Left lung (tissue), 14 donors: Measurements from ENCODE around the gene KRT16. TPM values are rescaled to one million over a fixed set of nuclear protein-coding genes. Genes with fewer than 3 reads are reported as not detected.
"Not testable (repeated sequence)": the region's sequence is repeated elsewhere in the genome, so short reads cannot be mapped to it uniquely, and the experiment has no call there.

Source experiments
- ATAC-seq: fragments of 200-7000 bp; cut with Tn5 transposase; one replicate; pipeline ENCODE4 v1.9.1; 2020; ENCODE audit warnings: moderate library complexity
- DNase-seq, 4 donors: peaks; one replicate each; pipeline ENCODE4 v3.0.0-alpha.2; 2013 to 2020
- H3K27ac ChIP-seq, 2 donors: fragments of 200-600 bp; sonication (generic) in 1 of 2; one replicate each; pipeline versions ENCODE4 v1.5.0 to v1.8.0; 2020 to 2021
- H3K27me3 ChIP-seq, 2 donors: fragments of 200-600 bp; sonication (generic) in 1 of 2; one replicate each; pipeline versions ENCODE4 v1.5.0 to v1.8.0; 2020 to 2021
- H3K36me3 ChIP-seq, 2 donors: fragments of 200-600 bp; sonication (generic) in 1 of 2; one replicate each; pipeline versions ENCODE4 v1.5.0 to v1.8.0; 2020 to 2021
- H3K4me1 ChIP-seq, 2 donors: fragments of 200-600 bp; one replicate each; pipeline ENCODE4 v1.8.0; 2021
- H3K4me3 ChIP-seq, 2 donors: fragments of 200-600 bp; sonication (generic) in 1 of 2; one replicate each; pipeline versions ENCODE4 v1.5.0 to v1.8.0; 2020 to 2021; ENCODE audit warnings: mild to moderate bottlenecking in 1 of 2
- H3K9me3 ChIP-seq, 2 donors: fragments of 200-600 bp; sonication (generic) in 1 of 2; one replicate each; pipeline versions ENCODE4 v1.5.0 to v1.8.0; 2020 to 2021
- intact Hi-C, 2 donors: fragments of 100-400 bp; cut with DNase I; formaldehyde crosslinking; loops; one replicate each; pipeline versions ENCODE4 v1.11.2 to v1.14.2; 2022
- long read RNA-seq, 12 donors: library from polyadenylated mRNA in 2 of 12; unstranded in 2 of 12; transcript quantifications; one replicate each; pipeline ENCODE4 v2.0.0 and lab custom pipeline, GENCODE V29; 2019 to 2026
- polyA plus RNA-seq, 6 donors: library from polyadenylated mRNA; unstranded; fragments of 120-200 nt; gene quantifications; one replicate each; pipeline ENCODE4 v1.2.1, GENCODE V29; 2013; ENCODE audit not compliant: insufficient read length in 6 of 6
- total RNA-seq, 2 donors: library from RNA; stranded (reverse); fragmentation: NEBNext Ultra II Directional; extraction: Animal tissue kit (Norgen Biotek cat#: 25700); gene quantifications; one replicate each; pipeline ENCODE4 v1.2.1, GENCODE V29; 2021
- TF ChIP-seq, protein P1 (sequence below), 2 donors: fragments of 200-600 bp; sonication (generic) in 1 of 2; IDR thresholded peaks; one replicate each; pipeline versions ENCODE4 v1.5.0 to v1.8.0; 2021; ENCODE audit warnings: antibody characterized with exemption in 2 of 2
- donor health status: DM: no; HTN: yes; CAD: no.
- donor health status: DM: no; HTN: no; CAD: no.

KRT16 gene
- 1 to 10 TPM in 1 of 2 donors, under 1 TPM in 1; 0.65 to 1.0 TPM for total RNA-seq
- polyA plus RNA-seq = not detected
- long read RNA-seq, donor 1 = 0 reads
- long read RNA-seq, donor 2 = 0 reads
- long read RNA-seq, donor 3 = 0 reads
- long read RNA-seq, donor 4, partial matches to known transcripts = 0 of 1 reads
- long read RNA-seq, donor 4, other reads (novel, unspliced or antisense) = 0 of 1 reads
- long read RNA-seq, donor 5 = 0 reads
- long read RNA-seq, donor 6 = 0 reads
- long read RNA-seq, donor 7 = 0 reads
- long read RNA-seq, donor 8 = 0 reads
- long read RNA-seq, donor 9 = 0 reads
- long read RNA-seq, donor 10 = 0 reads
- long read RNA-seq, donor 11 = 0 reads
- long read RNA-seq, donor 12 = 0 reads

DNA sequence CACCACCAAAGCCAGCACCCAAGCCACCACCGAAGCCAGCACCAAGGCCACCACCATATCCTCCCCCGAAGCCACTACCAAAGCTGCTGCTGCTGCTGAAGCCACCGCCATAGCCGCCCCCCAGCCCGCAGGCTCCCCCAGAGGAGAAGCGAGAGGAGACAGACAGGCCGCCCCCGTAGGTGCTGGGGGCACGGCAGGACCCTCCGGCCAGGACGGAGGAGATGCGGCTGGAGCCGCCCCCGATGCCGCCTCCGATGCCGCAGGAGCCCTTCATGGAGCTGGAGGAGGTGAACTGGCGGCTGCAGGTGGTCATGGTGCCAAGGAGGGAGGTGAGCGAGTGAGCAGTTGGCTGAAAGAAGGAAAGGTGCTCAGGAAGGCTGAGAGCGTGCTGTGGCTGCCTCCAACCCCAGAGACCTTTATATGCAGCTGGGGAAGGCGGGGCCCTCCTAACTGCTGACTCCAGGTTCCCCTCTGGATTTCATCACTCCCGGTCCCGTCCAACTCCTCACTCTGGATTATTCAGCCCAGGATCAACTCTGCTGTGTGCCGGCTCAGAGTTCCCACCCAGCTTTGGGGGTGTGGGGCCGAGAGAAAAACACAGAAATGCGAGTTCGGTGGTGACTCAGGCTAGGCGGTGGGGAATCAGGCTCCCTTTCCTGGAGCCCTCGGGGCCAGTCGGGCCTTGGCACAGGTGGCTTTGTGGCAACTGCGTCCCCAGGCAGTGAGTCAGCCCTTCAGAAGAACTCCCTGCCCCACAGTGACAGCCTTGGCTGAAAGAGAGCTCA, at the start of gene KRT16:
KRT16 (minus strand) TSS at position 392 of the 785 bp plus-strand sequence; CDS start at position 313, 79 bp downstream.
- H3K4me3 ChIP-seq, H3K9me3 ChIP-seq, DNase-seq, intact Hi-C loops, H3K36me3 ChIP-seq, H3K4me1 ChIP-seq, H3K27ac ChIP-seq: not testable (repeated sequence)
- ATAC-seq = peak; percentile 31
- H3K27me3 ChIP-seq = peaks cover 0 to 52% of the 10 kb centered on the region in 2 donors

GRCh38 chr17:41660221-41660711, 47.7 kb upstream of the KRT16 start:
- H3K4me1 ChIP-seq = peaks cover 0 to 12% of the 10 kb centered on the region in 2 donors
- H3K4me3 ChIP-seq = no peak overlapping the region
- DNase-seq = no peak
- H3K27ac ChIP-seq = no peak overlapping the region
- no peaks in the 10 kb centered on the region for H3K36me3 ChIP-seq
- TF ChIP-seq, protein P1, sequence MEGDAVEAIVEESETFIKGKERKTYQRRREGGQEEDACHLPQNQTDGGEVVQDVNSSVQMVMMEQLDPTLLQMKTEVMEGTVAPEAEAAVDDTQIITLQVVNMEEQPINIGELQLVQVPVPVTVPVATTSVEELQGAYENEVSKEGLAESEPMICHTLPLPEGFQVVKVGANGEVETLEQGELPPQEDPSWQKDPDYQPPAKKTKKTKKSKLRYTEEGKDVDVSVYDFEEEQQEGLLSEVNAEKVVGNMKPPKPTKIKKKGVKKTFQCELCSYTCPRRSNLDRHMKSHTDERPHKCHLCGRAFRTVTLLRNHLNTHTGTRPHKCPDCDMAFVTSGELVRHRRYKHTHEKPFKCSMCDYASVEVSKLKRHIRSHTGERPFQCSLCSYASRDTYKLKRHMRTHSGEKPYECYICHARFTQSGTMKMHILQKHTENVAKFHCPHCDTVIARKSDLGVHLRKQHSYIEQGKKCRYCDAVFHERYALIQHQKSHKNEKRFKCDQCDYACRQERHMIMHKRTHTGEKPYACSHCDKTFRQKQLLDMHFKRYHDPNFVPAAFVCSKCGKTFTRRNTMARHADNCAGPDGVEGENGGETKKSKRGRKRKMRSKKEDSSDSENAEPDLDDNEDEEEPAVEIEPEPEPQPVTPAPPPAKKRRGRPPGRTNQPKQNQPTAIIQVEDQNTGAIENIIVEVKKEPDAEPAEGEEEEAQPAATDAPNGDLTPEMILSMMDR (IDR thresholded peaks at IDR 0.05) = no peak
- H3K9me3 ChIP-seq = no peaks in the 10 kb centered on the region
- intact Hi-C loops = loop anchor here in 1 of 2 donors (10.0 kb wide), 1 partner anchor 855 kb away; no protein-coding TSS in a partner anchor
- no peak for ATAC-seq
- H3K27me3 ChIP-seq = no peaks in the 10 kb centered on the region

DNA sequence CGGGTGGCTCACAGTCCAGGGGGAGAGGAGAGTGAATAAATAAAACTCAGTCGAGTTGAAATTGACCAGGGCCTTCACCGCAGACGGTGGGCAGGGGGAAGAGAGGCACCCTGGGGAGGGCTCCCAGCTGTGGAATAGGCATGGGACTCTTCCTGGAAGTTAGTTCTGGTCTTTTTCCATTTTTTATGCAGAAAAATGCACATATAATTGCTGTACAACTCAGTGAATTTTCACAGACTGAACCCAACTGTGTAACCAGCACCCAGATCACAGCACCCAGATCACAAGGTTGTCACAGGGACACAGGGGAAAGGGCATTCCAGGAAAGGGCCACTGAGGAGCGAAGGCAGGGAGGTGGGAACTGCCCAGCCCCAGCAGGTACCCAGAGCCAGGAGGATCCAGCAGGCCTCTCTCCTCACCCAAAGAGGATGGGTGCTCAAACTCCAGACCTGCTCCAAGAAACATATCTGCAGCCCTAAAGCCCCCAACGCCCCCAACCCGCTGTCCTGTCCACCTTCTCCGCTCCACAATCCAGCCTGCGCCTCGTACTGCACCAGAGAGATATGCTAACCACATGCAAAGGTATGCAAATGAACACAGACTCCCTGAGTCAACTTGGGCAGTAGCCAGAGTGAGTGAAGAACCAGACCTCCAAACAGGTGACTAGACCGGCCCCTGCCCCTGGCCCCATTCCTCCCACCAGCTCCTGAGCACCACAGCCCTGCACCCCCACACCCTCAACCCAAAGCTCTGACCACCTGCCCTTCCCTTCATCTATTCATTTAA, 47.1 kb upstream of the KRT16 start:
- Histone ChIP-seq H3K36me3 (no peaks in the 10 kb centered on the region), H3K27ac (no peak overlapping the region), H3K4me3 (no peak overlapping the region), H3K4me1 (peaks cover 0 to 18% of the 10 kb centered on the region in 2 donors), H3K9me3 (no peaks in the 10 kb centered on the region), H3K27me3 (no peaks in the 10 kb centered on the region)
- intact Hi-C loops = loop anchor here in 1 of 2 donors (5.0 to 10.0 kb wide), 2 partner anchors 107 to 855 kb away; no protein-coding TSS in a partner anchor
- DNase-seq (no peak), ATAC-seq (no peak)
- TF ChIP-seq, protein P1 (IDR thresholded peaks at IDR 0.05) = no peak

DNA sequence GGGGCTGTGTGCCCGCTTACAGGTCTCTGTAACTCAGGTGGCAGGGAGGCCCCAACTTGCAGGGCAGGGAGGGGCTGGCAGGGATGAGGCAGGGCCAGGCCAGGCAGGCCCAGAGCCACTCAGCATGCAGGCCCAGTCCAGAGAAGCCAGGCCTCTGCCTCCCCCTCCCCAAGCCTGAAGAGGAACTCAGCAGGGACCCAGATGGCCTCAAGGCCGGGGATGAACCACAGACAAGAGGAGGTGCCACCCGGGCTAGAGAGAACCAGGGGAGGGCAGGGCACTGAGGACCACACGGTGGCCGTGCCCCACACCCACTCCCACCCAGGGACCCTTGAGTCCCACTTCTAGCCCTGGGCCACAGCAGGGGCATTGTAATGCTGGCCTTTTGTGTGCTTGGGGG, 46.3 kb upstream of the KRT16 start:
- no peak overlapping the region for H3K27ac ChIP-seq
- ATAC-seq (no peak), DNase-seq (no peak)
- TF ChIP-seq, protein P1 (IDR thresholded peaks at IDR 0.05) = no peak
- intact Hi-C loops = loop anchor here in 1 of 2 donors (5.0 kb wide), 1 partner anchor 107 kb away; no protein-coding TSS in a partner anchor
- H3K36me3 ChIP-seq = no peaks in the 10 kb centered on the region
- H3K9me3 ChIP-seq = no peaks in the 10 kb centered on the region
- H3K4me1 ChIP-seq = peaks cover 0 to 19% of the 10 kb centered on the region in 2 donors
- no peaks in the 10 kb centered on the region for H3K27me3 ChIP-seq
- H3K4me3 ChIP-seq = no peak overlapping the region

- Histone ChIP-seq H3K9me3 (no peaks in the 10 kb centered on the region), H3K27ac (no peak overlapping the region), H3K36me3 (no peaks in the 10 kb centered on the region), H3K4me3 (no peak overlapping the region), H3K4me1 (peaks cover 0 to 17% of the 10 kb centered on the region in 2 donors), H3K27me3 (no peaks in the 10 kb centered on the region)
- intact Hi-C loops = loop anchor here in 1 of 2 donors (5.0 kb wide), 1 partner anchor 106 kb away; no protein-coding TSS in a partner anchor
- ATAC-seq (no peak), DNase-seq (no peak)
- TF ChIP-seq, protein P1 (IDR thresholded peaks at IDR 0.05) = no peak
Measured at GRCh38 chr17:41657936-41658335, 45.4 kb upstream of the KRT16 start.
